PC-9 (cell line): ENCODE results near the gene WDR48. TPM values are rescaled to one million over a fixed set of nuclear protein-coding genes. Genes with fewer than 3 reads are reported as not detected.

Experiments used
- BruUV-seq: library from RNA; stranded (reverse); fragments of 400-500 nt; replicated peaks from 2 replicates; lab custom pipeline; 2021; lab: Mats Ljungman, UMichigan
- CTCF ChIA-PET: fragments of 300-600 bp; sonication (Branson Sonifier 250); formaldehyde crosslinking; loops from one replicate; lab custom pipeline; 2022; ENCODE audit warnings: antibody characterized with exemption; lab: Charles Lee
- POLR2A ChIA-PET: fragments of 300-600 bp; sonication (Branson Sonifier 250); formaldehyde crosslinking; loops from one replicate; lab custom pipeline; 2022; ENCODE audit warnings: antibody characterized with exemption; ENCODE audit not compliant: unreplicated experiment; lab: Charles Lee
- DNase-seq, 2 experiments: peaks; one replicate each; pipeline versions ENCODE4 v3.0.0 to v3.0.0-alpha.2; 2015 to 2022; ENCODE audit warnings: mixed read lengths in 1 of 2
- H2AFZ ChIP-seq: fragments of 200-600 bp; sonication (generic); 2 replicates; pipeline ENCODE4 v1.8.1; 2017; ENCODE audit warnings: antibody characterized with exemption
- H3F3A ChIP-seq: fragments of 200-600 bp; sonication (generic); 2 replicates; pipeline ENCODE4 v1.8.1; 2017; ENCODE audit warnings: antibody characterized with exemption, mild to moderate bottlenecking, low read depth; ENCODE audit not compliant: insufficient read depth
- H3K27ac ChIP-seq: fragments of 200-600 bp; sonication (generic); 2 replicates; pipeline ENCODE4 v1.6.1; 2016; ENCODE audit warnings: mixed run types
- H3K27me3 ChIP-seq: fragments of 200-600 bp; sonication (generic); 2 replicates; pipeline ENCODE4 v1.6.1; 2016; ENCODE audit warnings: low read depth, mixed run types; ENCODE audit not compliant: insufficient read depth
- H3K36me3 ChIP-seq: fragments of 200-600 bp; sonication (generic); 2 replicates; pipeline ENCODE4 v1.6.1; 2016; ENCODE audit warnings: low read depth, mixed run types
- H3K4me1 ChIP-seq: fragments of 200-600 bp; sonication (generic); replicated peaks from 2 replicates; pipeline ENCODE4 v1.6.1; 2016; ENCODE audit warnings: mixed run types; ENCODE audit not compliant: insufficient read depth
- H3K4me2 ChIP-seq: fragments of 200-600 bp; sonication (generic); 2 replicates; pipeline ENCODE4 v1.6.1; 2017; ENCODE audit warnings: mixed run types
- H3K4me3 ChIP-seq: fragments of 200-600 bp; sonication (generic); 2 replicates; pipeline ENCODE4 v1.6.1; 2016; ENCODE audit warnings: mixed run types
- H3K79me2 ChIP-seq: fragments of 200-600 bp; sonication (generic); 2 replicates; pipeline ENCODE4 v1.6.1; 2017; ENCODE audit warnings: low read depth, mixed run types
- H3K9me2 ChIP-seq: fragments of 200-600 bp; sonication (generic); 2 replicates; pipeline ENCODE4 v1.8.1; 2017; ENCODE audit warnings: mild to moderate bottlenecking; ENCODE audit not compliant: insufficient read depth
- H3K9me3 ChIP-seq: fragments of 200-600 bp; sonication (generic); 2 replicates; pipeline ENCODE4 v1.8.1; 2016; ENCODE audit warnings: low read depth; ENCODE audit not compliant: insufficient read depth
- H4K20me1 ChIP-seq: fragments of 200-600 bp; sonication (generic); 2 replicates; pipeline ENCODE4 v1.8.1; 2017; ENCODE audit not compliant: insufficient read depth
- EZH2 ChIP-seq: fragments of 200-600 bp; sonication (generic); IDR thresholded peaks from 2 replicates; pipeline ENCODE4 v1.8.0; 2017; ENCODE audit warnings: antibody characterized with exemption, low read depth
- intact Hi-C: fragments of 100-400 bp; cut with micrococcal nuclease; formaldehyde crosslinking; loops from one replicate; pipeline ENCODE4 v1.10.0; 2022; ENCODE audit not compliant: unreplicated experiment
- total RNA-seq: library from RNA; stranded (reverse); gene quantifications from 2 replicates; pipeline ENCODE4 v1.2.3, GENCODE V29; 2021
- TF ChIP-seq, protein P1 (sequence below): fragments of 200-600 bp; sonication (generic); conservative IDR thresholded peaks from 2 replicates; pipeline ENCODE4 v1.6.1; 2017; ENCODE audit warnings: mixed run types, antibody characterized with exemption, mild to moderate bottlenecking, moderate library complexity

WDR48 gene
- total RNA-seq, 1 experiment from 2014 or later: 31.2 TPM

DNA sequence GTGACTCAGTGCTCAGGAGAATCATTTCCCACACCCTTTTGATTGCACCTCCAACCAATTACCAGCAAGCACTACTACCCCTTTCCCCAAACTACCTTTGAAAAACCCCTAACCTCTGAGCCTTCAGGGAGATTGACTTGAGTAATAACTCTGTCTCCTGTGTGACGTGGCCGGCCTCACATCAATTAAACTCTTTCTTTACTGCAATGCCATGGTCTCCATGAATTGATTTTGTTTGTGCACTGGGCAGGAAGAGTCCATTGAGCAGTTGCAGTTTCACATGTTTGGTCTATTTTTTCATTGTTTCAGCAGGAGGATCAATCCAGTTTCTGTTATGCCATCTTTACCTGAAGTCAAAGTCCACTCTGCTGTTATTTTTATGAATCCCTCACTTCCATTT, 32.5 kb upstream of the WDR48 start:
- DNase-seq: no peak
- no peaks in the 10 kb centered on the region for H3K9me2 ChIP-seq
- H3K27me3 ChIP-seq: peaks cover 26% of the 10 kb centered on the region; the same call in 1 of the 2 replicates
- H3K79me2 ChIP-seq: no peaks in the 10 kb centered on the region
- H3K4me1 ChIP-seq: no peaks in the 10 kb centered on the region
- no peak overlapping the region for H3K4me3 ChIP-seq
- ChIA-PET CTCF (no interaction called here), POLR2A (no interaction called here)
- H3K9me3 ChIP-seq: no peaks in the 10 kb centered on the region
- no peak overlapping the region for H3K4me2 ChIP-seq
- H3K36me3 ChIP-seq: no peaks in the 10 kb centered on the region
- no peaks in the 10 kb centered on the region for H3F3A ChIP-seq
- H2AFZ ChIP-seq: no peak overlapping the region
- no peak overlapping the region for H3K27ac ChIP-seq
- no peaks in the 10 kb centered on the region for H4K20me1 ChIP-seq
- no TSS peak for BruUV-seq
- TF ChIP-seq, protein P1, sequence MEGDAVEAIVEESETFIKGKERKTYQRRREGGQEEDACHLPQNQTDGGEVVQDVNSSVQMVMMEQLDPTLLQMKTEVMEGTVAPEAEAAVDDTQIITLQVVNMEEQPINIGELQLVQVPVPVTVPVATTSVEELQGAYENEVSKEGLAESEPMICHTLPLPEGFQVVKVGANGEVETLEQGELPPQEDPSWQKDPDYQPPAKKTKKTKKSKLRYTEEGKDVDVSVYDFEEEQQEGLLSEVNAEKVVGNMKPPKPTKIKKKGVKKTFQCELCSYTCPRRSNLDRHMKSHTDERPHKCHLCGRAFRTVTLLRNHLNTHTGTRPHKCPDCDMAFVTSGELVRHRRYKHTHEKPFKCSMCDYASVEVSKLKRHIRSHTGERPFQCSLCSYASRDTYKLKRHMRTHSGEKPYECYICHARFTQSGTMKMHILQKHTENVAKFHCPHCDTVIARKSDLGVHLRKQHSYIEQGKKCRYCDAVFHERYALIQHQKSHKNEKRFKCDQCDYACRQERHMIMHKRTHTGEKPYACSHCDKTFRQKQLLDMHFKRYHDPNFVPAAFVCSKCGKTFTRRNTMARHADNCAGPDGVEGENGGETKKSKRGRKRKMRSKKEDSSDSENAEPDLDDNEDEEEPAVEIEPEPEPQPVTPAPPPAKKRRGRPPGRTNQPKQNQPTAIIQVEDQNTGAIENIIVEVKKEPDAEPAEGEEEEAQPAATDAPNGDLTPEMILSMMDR: no peak
- no peak for TF ChIP-seq EZH2
- intact Hi-C loops: no loop called here

DNA sequence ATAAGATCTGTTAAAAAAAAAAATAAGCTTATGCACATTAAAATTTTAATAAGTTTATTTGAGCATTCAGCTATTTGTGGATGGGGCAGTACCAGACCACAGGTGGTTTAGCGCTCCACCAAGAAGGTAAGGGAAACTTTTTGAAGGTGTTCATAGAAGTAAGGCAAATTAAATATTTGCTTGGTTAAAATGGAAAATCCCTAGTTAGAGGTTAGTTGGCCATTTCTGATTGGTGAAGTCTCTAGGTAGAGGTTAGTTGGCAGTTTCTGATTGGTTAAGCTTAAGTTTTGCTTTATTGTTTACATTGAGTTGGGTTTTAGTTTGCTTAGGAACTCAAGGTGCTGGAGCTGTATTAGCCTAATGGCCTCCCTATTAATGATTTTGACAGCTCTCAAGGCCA, 30.8 kb upstream of the WDR48 start:
- Histone ChIP-seq H3K9me2 (no peaks in the 10 kb centered on the region), H3K27me3 (peaks cover 26% of the 10 kb centered on the region; the same call in 1 of the 2 replicates), H3K27ac (no peak overlapping the region), H3K36me3 (no peaks in the 10 kb centered on the region), H3K9me3 (no peaks in the 10 kb centered on the region), H3K4me1 (no peaks in the 10 kb centered on the region), H3K4me3 (no peak overlapping the region), H3K4me2 (no peak overlapping the region), H3F3A (no peaks in the 10 kb centered on the region), H2AFZ (no peak overlapping the region), H3K79me2 (no peaks in the 10 kb centered on the region), H4K20me1 (no peaks in the 10 kb centered on the region)
- intact Hi-C loops: no loop called here
- CTCF ChIA-PET: no interaction called here
- POLR2A ChIA-PET: no interaction called here
- BruUV-seq: no TSS peak
- DNase-seq: no peak
- no peak for TF ChIP-seq EZH2
- TF ChIP-seq, protein P1: no peak

DNA sequence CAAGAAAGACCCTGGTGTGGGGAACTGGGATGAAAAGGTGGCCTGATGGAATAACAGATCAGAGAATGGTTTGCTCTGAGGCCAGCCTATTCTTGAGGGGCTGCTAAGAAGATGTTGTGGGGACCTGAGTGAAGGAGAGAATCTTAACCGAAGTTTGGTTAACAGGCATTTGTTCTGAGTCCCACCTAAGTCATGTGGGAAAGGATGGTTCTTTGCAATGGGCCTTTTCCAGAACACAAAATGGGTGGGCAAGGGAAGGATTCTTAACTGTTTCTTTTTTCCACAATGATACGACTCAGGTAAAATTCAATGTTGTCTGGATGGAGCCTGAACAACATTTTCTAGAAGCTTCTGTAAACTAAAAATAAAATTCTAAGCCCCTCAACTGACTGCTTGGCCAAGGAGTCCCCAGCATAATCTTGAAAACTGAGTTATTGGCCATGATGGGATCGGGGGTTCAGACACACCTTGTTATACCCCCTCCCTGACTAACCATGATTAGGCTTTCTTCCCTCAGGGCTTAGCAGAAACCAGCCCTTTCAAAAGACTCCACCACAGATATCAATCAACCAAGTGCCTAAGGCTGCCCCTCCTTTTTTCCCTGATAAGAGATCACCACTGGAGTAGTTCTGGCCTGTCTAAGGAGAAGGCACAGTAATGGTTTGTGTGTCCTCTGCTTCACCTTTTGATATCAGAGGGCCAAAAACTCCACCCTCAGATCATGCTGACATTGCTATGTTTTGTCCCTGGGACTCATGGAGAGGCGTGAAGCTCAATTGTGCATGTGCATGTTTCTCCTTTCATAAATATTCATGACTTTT, 30.1 kb upstream of the WDR48 start:
- no peaks in the 10 kb centered on the region for H4K20me1 ChIP-seq
- TF ChIP-seq, protein P1: no peak
- TF ChIP-seq EZH2: no peak
- CTCF ChIA-PET: no interaction called here
- H3K79me2 ChIP-seq: no peaks in the 10 kb centered on the region
- H3K4me2 ChIP-seq: no peak overlapping the region
- H3K27me3 ChIP-seq: peaks cover 26% of the 10 kb centered on the region; the same call in 1 of the 2 replicates
- no peaks in the 10 kb centered on the region for H3K9me3 ChIP-seq
- no peak overlapping the region for H2AFZ ChIP-seq
- no peak for DNase-seq
- H3K4me1 ChIP-seq: no peaks in the 10 kb centered on the region
- intact Hi-C loops: no loop called here
- H3K27ac ChIP-seq: no peak overlapping the region
- no TSS peak for BruUV-seq
- no peaks in the 10 kb centered on the region for H3K9me2 ChIP-seq
- POLR2A ChIA-PET: no interaction called here
- H3F3A ChIP-seq: no peaks in the 10 kb centered on the region
- H3K36me3 ChIP-seq: no peaks in the 10 kb centered on the region
- no peak overlapping the region for H3K4me3 ChIP-seq
